Fibroblast of villous mesenchyme (primary cell): ENCODE data around the gene NCAM2. TPM values are rescaled to one million over a fixed set of nuclear protein-coding genes. Genes with fewer than 3 reads are reported as not detected.
"Not testable (repeated sequence)": the region's sequence is repeated elsewhere in the genome, so short reads cannot be mapped to it uniquely, and the experiment has no call there.

Source experiments
- DNase-seq: peaks from one replicate; pipeline ENCODE4 v3.0.0-alpha.2; 2010; ENCODE audit warnings: low read depth
- H3K4me3 ChIP-seq: 2 replicates; pipeline ENCODE4 v1.5.1; 2011; ENCODE audit warnings: low read depth, mild to moderate bottlenecking, low read length
- CTCF ChIP-seq: IDR thresholded peaks from 2 replicates; pipeline ENCODE4 v1.5.1; 2012; ENCODE audit warnings: low read depth, mild to moderate bottlenecking, low read length; ENCODE audit not compliant: insufficient read depth
- total RNA-seq: library from RNA; depleted of rRNA; stranded (reverse); fragments of >200 nt; gene quantifications from 2 replicates; pipeline ENCODE4 v1.2.3, GENCODE V29; 2012

NCAM2 gene
- total RNA-seq, 1 donor, result 5.2 TPM

GRCh38 chr21:21396424-21396823, 398.2 kb downstream of the NCAM2 start:
- H3K4me3 ChIP-seq, result no peak overlapping the region
- no peak for DNase-seq
- no peak for TF ChIP-seq CTCF

GRCh38 chr21:21397464-21397863, 399.3 kb downstream of the NCAM2 start:
- no peak for DNase-seq
- TF ChIP-seq CTCF, result no peak

GRCh38 chr21:21401444-21401843, 403.2 kb downstream of the NCAM2 start:
- DNase-seq, result no peak
- no peak overlapping the region for H3K4me3 ChIP-seq
- TF ChIP-seq CTCF, result no peak

More at GRCh38 chr21:21397464-21397863, 399.3 kb downstream of the NCAM2 start:
- H3K4me3 ChIP-seq, result no peak overlapping the region

- not testable (repeated sequence) for DNase-seq, H3K4me3 ChIP-seq
Measured at GRCh38 chr21:21402187-21402586, 404.0 kb downstream of the NCAM2 start.

- DNase-seq, H3K4me3 ChIP-seq: not testable (repeated sequence)
Measured at GRCh38 chr21:21404261-21404660, 406.1 kb downstream of the NCAM2 start.

- DNase-seq, result no peak
- TF ChIP-seq CTCF, result no peak
- H3K4me3 ChIP-seq, result no peak overlapping the region
Measured at GRCh38 chr21:21406921-21407320, 408.7 kb downstream of the NCAM2 start.

- no peak overlapping the region for H3K4me3 ChIP-seq
- DNase-seq, result no peak
- TF ChIP-seq CTCF, result no peak
Measured at GRCh38 chr21:21412096-21412495, 413.9 kb downstream of the NCAM2 start.

- DNase-seq, result peak; percentile 12
- no peak for TF ChIP-seq CTCF
- no peak overlapping the region for H3K4me3 ChIP-seq
Measured at GRCh38 chr21:21415741-21416140, 417.5 kb downstream of the NCAM2 start.
